ENCODE measurements around the gene POU3F2.
A peak's percentile ranks its signal among the peaks of the same experiment; 100 is the strongest.

The POU3F2 gene

GRCh38 chr6:98843271-98844243, 9.2 kb downstream of the POU3F2 start:
- no peak overlapping the region for H3K4me3 ChIP-seq (ENCODE audit: low read length)

GRCh38 chr6:98844244-98845210, 10.2 kb downstream of the POU3F2 start:
- no peak for TF ChIP-seq ZNF274 (IDR thresholded peaks at IDR 0.05; ENCODE audit: low read depth, low read length)
- no peak overlapping the region for H3K4me3 ChIP-seq (ENCODE audit: low read length)

More at GRCh38 chr6:98843271-98844243, 9.2 kb downstream of the POU3F2 start:
- TF ChIP-seq ZNF274 (IDR thresholded peaks at IDR 0.05; ENCODE audit: low read depth, low read length): no peak

GRCh38 chr6:98845211-98846020, 11.0 kb downstream of the POU3F2 start:
- 0 out of 2 replicates have a peak overlapping the region, but pooled peaks have one; percentile 6 for H3K4me3 ChIP-seq (ENCODE audit: low read length)
- TF ChIP-seq ZNF274 (IDR thresholded peaks at IDR 0.05; ENCODE audit: low read depth, low read length): no peak

- no peak for TF ChIP-seq ZNF274 (IDR thresholded peaks at IDR 0.05; ENCODE audit: low read depth, low read length)
Measured at GRCh38 chr6:98846021-98846380, 11.6 kb downstream of the POU3F2 start.

GRCh38 chr6:98847416-98847778, 13.0 kb downstream of the POU3F2 start:
- no peak for TF ChIP-seq ZNF274 (IDR thresholded peaks at IDR 0.05; ENCODE audit: low read depth, low read length)
- no peak overlapping the region; the same call in 1 of the 2 replicates for H3K4me3 ChIP-seq (ENCODE audit: low read length)

More at GRCh38 chr6:98846021-98846380, 11.6 kb downstream of the POU3F2 start:
- no peak overlapping the region for H3K4me3 ChIP-seq (ENCODE audit: low read length)

- TF ChIP-seq ZNF274 (IDR thresholded peaks at IDR 0.05; ENCODE audit: low read depth, low read length): no peak
- H3K4me3 ChIP-seq (ENCODE audit: low read length): no peak overlapping the region; the same call in 1 of the 2 replicates
Measured at GRCh38 chr6:98847779-98848538, 13.6 kb downstream of the POU3F2 start.

GRCh38 chr6:98848539-98849242, 14.3 kb downstream of the POU3F2 start:
- H3K4me3 ChIP-seq (ENCODE audit: low read length): no peak overlapping the region
- no peak for TF ChIP-seq ZNF274 (IDR thresholded peaks at IDR 0.05; ENCODE audit: low read depth, low read length)

- H3K4me3 ChIP-seq (ENCODE audit: low read length): no peak overlapping the region
- no peak for TF ChIP-seq ZNF274 (IDR thresholded peaks at IDR 0.05; ENCODE audit: low read depth, low read length)
Measured at GRCh38 chr6:98864497-98864896, 30.1 kb downstream of the POU3F2 start.

GRCh38 chr6:98871057-98871456, 36.7 kb downstream of the POU3F2 start:
- H3K4me3 ChIP-seq (ENCODE audit: low read length): no peak overlapping the region
- no peak for TF ChIP-seq ZNF274 (IDR thresholded peaks at IDR 0.05; ENCODE audit: low read depth, low read length)

GRCh38 chr6:98871821-98872220, 37.4 kb downstream of the POU3F2 start:
- TF ChIP-seq ZNF274 (IDR thresholded peaks at IDR 0.05; ENCODE audit: low read depth, low read length): no peak

GRCh38 chr6:98875375-98875774, 41.0 kb downstream of the POU3F2 start:
- no peak overlapping the region for H3K4me3 ChIP-seq (ENCODE audit: low read length)
- no peak for TF ChIP-seq ZNF274 (IDR thresholded peaks at IDR 0.05; ENCODE audit: low read depth, low read length)

More at GRCh38 chr6:98871821-98872220, 37.4 kb downstream of the POU3F2 start:
- H3K4me3 ChIP-seq (ENCODE audit: low read length): no peak overlapping the region

GRCh38 chr6:98877250-98877649, 42.9 kb downstream of the POU3F2 start:
- H3K4me3 ChIP-seq (ENCODE audit: low read length): no peak overlapping the region

More at GRCh38 chr6:98877250-98877649, 42.9 kb downstream of the POU3F2 start:
- TF ChIP-seq ZNF274 (IDR thresholded peaks at IDR 0.05; ENCODE audit: low read depth, low read length): no peak

All from GM08714 (cell line).